Neutrophil (primary cell): Measurements from ENCODE around the gene DTX4.
A peak's percentile ranks its signal among the peaks of the same experiment; 100 is the strongest.

ENCODE experiments used
- H3K27ac ChIP-seq: fragments of 200-600 bp; sonication (generic); 2 replicates; pipeline ENCODE4 v1.5.1; 2016; ENCODE audit warnings: mild to moderate bottlenecking, moderate library complexity
- H3K27me3 ChIP-seq: fragments of 200-600 bp; sonication (generic); 2 replicates; pipeline ENCODE4 v1.6.0; 2016; ENCODE audit warnings: mild to moderate bottlenecking
- H3K36me3 ChIP-seq: fragments of 200-600 bp; sonication (generic); 2 replicates; pipeline ENCODE4 v1.5.1; 2017
- H3K4me1 ChIP-seq, 2 experiments: fragments of 200-600 bp in 1 of 2; sonication (generic) in 1 of 2; 1 replicate in 1 of 2; 2 replicates in 1 of 2; pipeline versions ENCODE4 v1.5.1 to v1.6.1; 2013 to 2016; ENCODE audit warnings: low read depth in 1 of 2, low read length in 1 of 2, mild to moderate bottlenecking in 1 of 2, moderate library complexity in 1 of 2; ENCODE audit not compliant: control insufficient read depth in 1 of 2, insufficient read depth in 1 of 2
- H3K4me3 ChIP-seq, 2 experiments: fragments of 200-600 bp in 1 of 2; sonication (generic) in 1 of 2; 1 replicate in 1 of 2; 2 replicates in 1 of 2; pipeline ENCODE4 v1.5.1; 2013 to 2016; ENCODE audit warnings: low read depth in 1 of 2, low read length in 1 of 2, mild to moderate bottlenecking in 1 of 2, moderate library complexity in 1 of 2
- H3K9me3 ChIP-seq: fragments of 200-600 bp; sonication (generic); 2 replicates; pipeline ENCODE4 v1.5.1; 2016
- TF ChIP-seq, protein P1 (sequence below): fragments of 200-600 bp; sonication (generic); IDR thresholded peaks from 2 replicates; pipeline ENCODE4 v1.5.1; 2016; ENCODE audit warnings: antibody characterized with exemption

DTX4 gene

DNA sequence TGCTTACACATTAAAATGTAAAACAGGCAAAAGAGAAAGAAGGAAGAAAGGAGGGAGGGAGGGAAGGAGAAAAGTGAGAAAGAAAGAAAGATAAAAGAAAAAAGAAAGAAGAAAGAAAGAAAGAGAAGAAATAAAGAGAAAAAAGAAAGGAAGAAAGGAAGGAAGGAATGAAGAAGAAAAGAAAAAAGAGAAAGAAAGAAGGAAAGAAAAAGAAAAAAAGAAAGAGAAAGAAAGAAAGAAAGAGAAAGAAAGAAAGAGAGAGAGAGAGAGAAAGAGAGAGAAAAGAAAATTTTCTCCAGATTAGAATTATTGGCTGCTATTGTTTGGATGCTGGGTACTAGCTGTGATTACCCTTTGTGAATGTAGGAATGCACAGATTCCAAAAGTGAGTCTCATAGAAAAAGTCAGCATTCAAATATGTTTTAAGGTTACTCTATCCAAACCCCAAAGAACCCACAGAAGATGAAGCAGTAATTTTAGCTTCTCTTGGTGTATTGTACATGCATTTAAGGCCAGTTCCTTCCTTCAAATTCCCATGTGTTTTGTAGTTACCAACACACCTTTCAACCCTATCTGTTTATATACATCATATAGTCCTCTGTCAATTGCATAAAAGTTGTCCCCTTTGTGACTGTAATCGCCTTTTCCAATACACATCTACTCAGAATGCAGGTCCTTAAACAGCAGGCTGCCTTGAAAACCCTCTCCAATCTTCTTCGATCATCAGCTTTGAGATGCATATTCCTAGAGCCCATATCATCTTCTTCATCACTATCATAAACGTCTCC is 30.1 kb upstream of the DTX4 start:
- peaks cover 46 to 48% of the 10 kb centered on the region in 2 experiments for H3K4me1 ChIP-seq
- no peaks in the 10 kb centered on the region for H3K9me3 ChIP-seq
- H3K4me3 ChIP-seq = peak overlapping the region; percentile 91 to 96
- H3K27me3 ChIP-seq = no peaks in the 10 kb centered on the region
- no peaks in the 10 kb centered on the region for H3K36me3 ChIP-seq
- H3K27ac ChIP-seq = peak overlapping the region; percentile 93
- TF ChIP-seq, protein P1, sequence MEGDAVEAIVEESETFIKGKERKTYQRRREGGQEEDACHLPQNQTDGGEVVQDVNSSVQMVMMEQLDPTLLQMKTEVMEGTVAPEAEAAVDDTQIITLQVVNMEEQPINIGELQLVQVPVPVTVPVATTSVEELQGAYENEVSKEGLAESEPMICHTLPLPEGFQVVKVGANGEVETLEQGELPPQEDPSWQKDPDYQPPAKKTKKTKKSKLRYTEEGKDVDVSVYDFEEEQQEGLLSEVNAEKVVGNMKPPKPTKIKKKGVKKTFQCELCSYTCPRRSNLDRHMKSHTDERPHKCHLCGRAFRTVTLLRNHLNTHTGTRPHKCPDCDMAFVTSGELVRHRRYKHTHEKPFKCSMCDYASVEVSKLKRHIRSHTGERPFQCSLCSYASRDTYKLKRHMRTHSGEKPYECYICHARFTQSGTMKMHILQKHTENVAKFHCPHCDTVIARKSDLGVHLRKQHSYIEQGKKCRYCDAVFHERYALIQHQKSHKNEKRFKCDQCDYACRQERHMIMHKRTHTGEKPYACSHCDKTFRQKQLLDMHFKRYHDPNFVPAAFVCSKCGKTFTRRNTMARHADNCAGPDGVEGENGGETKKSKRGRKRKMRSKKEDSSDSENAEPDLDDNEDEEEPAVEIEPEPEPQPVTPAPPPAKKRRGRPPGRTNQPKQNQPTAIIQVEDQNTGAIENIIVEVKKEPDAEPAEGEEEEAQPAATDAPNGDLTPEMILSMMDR = no peak

DNA sequence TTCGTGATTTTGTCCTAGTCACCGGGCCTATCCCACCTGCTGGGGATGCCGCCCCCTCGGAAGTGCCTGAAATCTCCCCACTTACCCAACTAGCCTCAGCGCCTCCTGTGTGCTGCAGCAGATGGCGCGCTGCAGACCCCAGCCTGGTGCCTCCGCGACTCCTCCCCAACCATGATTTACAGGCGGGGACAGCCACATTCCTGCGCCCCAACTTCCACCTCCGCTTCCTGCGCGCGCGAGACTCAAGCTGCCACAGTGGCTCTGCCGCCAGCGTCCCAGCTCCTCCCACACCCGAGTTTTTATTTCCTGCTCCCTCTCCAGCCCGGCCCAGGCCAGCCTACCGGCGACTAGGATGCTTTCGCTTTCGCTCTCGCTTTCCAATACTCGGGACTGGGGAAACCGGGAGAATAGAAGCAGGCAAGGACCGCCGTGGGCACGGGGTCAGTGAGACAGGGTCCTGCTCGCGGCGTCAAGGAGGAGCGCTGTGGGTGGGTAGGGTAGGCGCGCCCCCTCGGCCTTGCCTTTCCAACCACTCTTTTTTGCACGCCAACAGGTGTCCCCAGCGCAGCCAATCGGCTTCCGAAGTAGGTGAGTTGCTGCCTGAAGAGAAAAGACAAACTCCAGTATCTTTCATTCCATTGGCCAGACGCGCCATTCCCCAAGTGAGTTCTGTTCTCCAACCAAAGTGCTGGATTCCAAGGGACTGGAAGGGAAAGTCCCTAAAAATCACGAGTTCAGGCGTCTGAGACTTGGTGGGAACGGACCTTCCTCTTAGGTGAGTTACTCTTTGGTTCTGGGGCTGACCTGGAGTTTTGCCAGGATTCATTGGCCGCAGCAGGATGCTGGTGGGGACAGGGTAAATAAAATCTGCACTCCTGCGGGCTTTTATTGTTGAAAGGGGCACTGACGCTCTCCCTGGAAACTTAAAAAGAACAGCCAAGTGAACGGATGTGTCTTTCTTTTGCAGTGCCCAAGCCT is 29.1 kb upstream of the DTX4 start, which contains the start of gene FAM111A:
FAM111A (plus strand) TSS at position 327 of the 978 bp plus-strand sequence. CDS start 6,017 bp downstream, outside the sequence.
- H3K9me3 ChIP-seq = no peaks in the 10 kb centered on the region
- TF ChIP-seq, protein P1 = peak; percentile 52
- H3K27ac ChIP-seq = peak within 1 kb of the TSS; percentile 93
- H3K27me3 ChIP-seq = no peaks in the 10 kb centered on the region
- peak within 1 kb of the TSS; percentile 91 to 96 for H3K4me3 ChIP-seq
- H3K4me1 ChIP-seq = peaks cover 46 to 48% of the 10 kb centered on the region in 2 experiments
- H3K36me3 ChIP-seq = no peaks in the 10 kb centered on the region

DNA sequence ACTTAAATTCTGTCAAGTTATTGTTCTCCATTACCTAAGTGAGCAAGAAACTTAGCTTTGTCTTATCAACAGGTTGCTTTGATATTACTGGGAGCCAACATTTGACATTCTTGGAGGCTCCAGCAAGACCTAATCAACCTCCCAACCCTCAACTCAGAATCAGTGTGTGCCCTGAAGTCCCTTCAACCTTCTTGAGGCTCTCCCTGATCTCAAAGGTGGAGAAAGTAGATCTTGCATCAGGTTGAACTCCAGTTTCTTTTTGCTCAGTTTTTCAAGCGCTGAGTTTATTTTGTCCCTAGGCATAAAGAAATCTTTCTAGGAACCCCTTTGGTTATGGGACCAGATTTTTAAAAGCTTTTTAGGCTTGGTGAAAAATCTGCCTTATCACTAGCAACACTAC is 27.8 kb upstream of the DTX4 start:
- Histone ChIP-seq H3K27me3 (no peaks in the 10 kb centered on the region), H3K4me3 (peak overlapping the region; percentile 64 to 76), H3K36me3 (peaks cover 8% of the 10 kb centered on the region), H3K9me3 (no peaks in the 10 kb centered on the region), H3K4me1 (peaks cover 46 to 48% of the 10 kb centered on the region in 2 experiments), H3K27ac (peak overlapping the region; percentile 93)
- TF ChIP-seq, protein P1 = no peak

DNA sequence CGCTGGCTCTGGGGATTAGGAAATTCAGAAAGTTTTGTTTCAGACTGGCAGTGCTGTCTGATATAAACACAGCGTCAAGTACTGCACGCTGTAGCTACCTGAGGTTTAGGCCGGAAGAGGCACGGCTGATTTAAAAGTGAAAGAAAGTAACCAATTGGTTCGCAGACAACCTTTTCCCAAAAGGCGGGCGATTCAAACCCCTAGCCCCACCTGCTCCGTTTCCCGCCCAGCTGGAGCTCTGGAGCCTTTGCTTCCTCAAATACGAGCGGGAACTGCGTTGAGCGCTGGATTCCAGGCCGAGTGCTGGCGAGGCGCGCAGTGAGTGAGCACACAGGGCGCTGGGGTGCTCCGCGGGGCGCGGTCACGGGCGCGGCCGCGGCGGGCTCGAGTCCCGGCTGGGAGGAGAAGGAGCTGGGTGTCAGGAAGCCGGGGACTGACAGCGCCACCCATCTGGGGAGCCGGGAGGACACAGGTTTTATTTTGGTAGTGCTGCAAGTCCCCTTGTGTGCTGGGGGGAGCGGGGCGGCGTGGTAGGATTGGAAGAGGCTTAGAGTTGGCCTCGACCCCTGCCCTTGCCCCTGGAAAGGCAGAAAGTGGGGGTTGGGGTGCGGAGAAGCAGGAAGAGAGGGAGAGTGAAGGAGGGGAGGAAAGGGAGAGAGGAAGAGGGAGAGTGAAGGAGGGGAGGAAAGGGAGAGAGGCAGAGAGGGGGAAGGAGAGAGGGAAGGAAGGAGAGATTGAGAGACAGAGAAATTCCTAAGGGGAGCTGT is 27.2 kb upstream of the DTX4 start:
- H3K9me3 ChIP-seq = no peaks in the 10 kb centered on the region
- peak overlapping the region; percentile 64 to 76 for H3K4me3 ChIP-seq
- peak overlapping the region; percentile 93 for H3K27ac ChIP-seq
- TF ChIP-seq, protein P1 = no peak
- peaks cover 46 to 48% of the 10 kb centered on the region in 2 experiments for H3K4me1 ChIP-seq
- H3K36me3 ChIP-seq = peaks cover 12% of the 10 kb centered on the region
- H3K27me3 ChIP-seq = no peaks in the 10 kb centered on the region

DNA sequence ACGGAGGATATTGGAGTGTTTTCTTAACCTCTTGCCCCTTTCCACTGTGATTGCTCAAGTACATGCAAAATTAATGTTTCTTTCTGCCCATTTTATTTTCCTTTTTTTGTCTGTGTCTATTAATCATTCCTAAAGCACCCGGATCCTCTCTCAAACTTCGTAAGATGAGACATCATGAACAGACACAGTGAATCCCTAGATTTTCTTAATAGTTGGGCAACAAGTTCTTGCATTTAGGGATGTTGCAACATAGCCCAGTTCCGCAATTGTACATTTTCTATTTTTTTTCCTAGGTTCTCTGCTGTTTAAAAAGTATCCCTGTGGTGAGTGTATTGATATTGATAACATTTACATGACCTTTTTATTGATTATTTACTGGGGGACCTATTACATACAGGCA is 26.4 kb upstream of the DTX4 start:
- H3K9me3 ChIP-seq = no peaks in the 10 kb centered on the region
- TF ChIP-seq, protein P1 = no peak
- no peaks in the 10 kb centered on the region for H3K27me3 ChIP-seq
- peak overlapping the region; percentile 93 for H3K27ac ChIP-seq
- H3K4me3 ChIP-seq = peak overlapping the region; percentile 64 to 76
- peaks cover 46 to 48% of the 10 kb centered on the region in 2 experiments for H3K4me1 ChIP-seq
- H3K36me3 ChIP-seq = peaks cover 17% of the 10 kb centered on the region
